Endometrial microvascular endothelial cells (primary cell): ENCODE measurements around the gene RFC4. TPM values are rescaled to one million over a fixed set of nuclear protein-coding genes. Genes with fewer than 3 reads are reported as not detected.
"Not testable (repeated sequence)": the region's sequence is repeated elsewhere in the genome, so short reads cannot be mapped to it uniquely, and the experiment has no call there.

Source experiments
- in situ Hi-C: cut with HindIII; loops from 2 replicates; pipeline ENCODE4 v1.10.0; 2017; ENCODE audit warnings: low sequenced_read_pairs, low pct_unique_long_range_greater_than_20kb; ENCODE audit errors: inconsistent ontology term
- total RNA-seq: library from RNA; depleted of rRNA; stranded (reverse); fragments of >200 nt; gene quantifications from one replicate; pipeline ENCODE4 v1.2.3, GENCODE V29; 2015; ENCODE audit errors: inconsistent ontology term

RFC4 gene
- 57.0 TPM for total RNA-seq

GRCh38 chr3:186806089-186807055 is at the start of gene RFC4:
TSS of gene RFC4 (minus strand) at chr3:186806482. CDS start at chr3:186804713, 1,769 bp downstream.
- in situ Hi-C loops, result no loop called here

GRCh38 chr3:186854954-186855353 is 48.7 kb upstream of the RFC4 start:
- in situ Hi-C loops, result no loop called here

GRCh38 chr3:186854146-186854545 is 47.9 kb upstream of the RFC4 start:
- in situ Hi-C loops, result no loop called here

- in situ Hi-C loops, result no loop called here
Measured at GRCh38 chr3:186852994-186853393, 46.7 kb upstream of the RFC4 start.

- in situ Hi-C loops, result not testable (repeated sequence)
Measured at GRCh38 chr3:186851835-186852234, 45.6 kb upstream of the RFC4 start.

- in situ Hi-C loops, result no loop called here
Measured at GRCh38 chr3:186849374-186849975, 43.2 kb upstream of the RFC4 start.

- in situ Hi-C loops, result no loop called here
Measured at GRCh38 chr3:186847437-186847836, 41.2 kb upstream of the RFC4 start.

GRCh38 chr3:186845756-186846155 is 39.5 kb upstream of the RFC4 start:
- in situ Hi-C loops, result no loop called here

- in situ Hi-C loops, result no loop called here
Measured at GRCh38 chr3:186844908-186845307, 38.6 kb upstream of the RFC4 start.

- in situ Hi-C loops, result no loop called here
Measured at GRCh38 chr3:186843039-186843432, 36.8 kb upstream of the RFC4 start.

GRCh38 chr3:186842426-186843038 is 36.2 kb upstream of the RFC4 start, which contains the start of gene ADIPOQ:
TSS of gene ADIPOQ (plus strand) at chr3:186842710. CDS start at chr3:186853059, 10,349 bp downstream.
- in situ Hi-C loops, result no loop called here

GRCh38 chr3:186841620-186842019 is 35.3 kb upstream of the RFC4 start:
- in situ Hi-C loops, result no loop called here

- in situ Hi-C loops, result no loop called here
Measured at GRCh38 chr3:186839874-186840641, 33.8 kb upstream of the RFC4 start.

- in situ Hi-C loops, result no loop called here
Measured at GRCh38 chr3:186832276-186832675, 26.0 kb upstream of the RFC4 start.

GRCh38 chr3:186831798-186832197 is 25.5 kb upstream of the RFC4 start:
- in situ Hi-C loops, result no loop called here

GRCh38 chr3:186828340-186828739 is 22.1 kb upstream of the RFC4 start:
- in situ Hi-C loops, result no loop called here

- in situ Hi-C loops, result no loop called here
Measured at GRCh38 chr3:186826976-186827857, 20.9 kb upstream of the RFC4 start.

GRCh38 chr3:186826410-186826975 is 20.2 kb upstream of the RFC4 start:
- in situ Hi-C loops, result no loop called here
